OCI-LY3 (cell line): ENCODE data around the gene PARVA.

ENCODE experiments used
- H2AFZ ChIP-seq: fragments of 200-600, 300-600 bp; shearing (Covaris generic); 2 replicates; pipeline ENCODE4 v1.6.0; 2014; ENCODE audit warnings: antibody characterized with exemption, low read depth, low read length
- H3K27ac ChIP-seq: fragments of 200-600, 300-600 bp; sonication (generic); 2 replicates; pipeline ENCODE4 v1.5.1; 2014; ENCODE audit warnings: mild to moderate bottlenecking, low read length, moderate library complexity, mixed read lengths
- H3K27me3 ChIP-seq: fragments of 200-600, 300-600 bp; sonication (generic); 2 replicates; pipeline ENCODE4 v1.6.1; 2014; ENCODE audit warnings: low read depth, low read length, mixed read lengths
- H3K36me3 ChIP-seq: fragments of 200-600, 300-600 bp; sonication (generic); replicated peaks from 2 replicates; pipeline ENCODE3; 2014; ENCODE audit warnings: low read depth, low read length, mixed read lengths
- H3K4me1 ChIP-seq: fragments of 300-600, 200-600 bp; sonication (generic); 2 replicates; pipeline ENCODE4 v1.6.1; 2014; ENCODE audit warnings: low read length, mixed read lengths
- H3K4me2 ChIP-seq: fragments of 200-600, 300-600 bp; sonication (generic); 2 replicates; pipeline ENCODE4 v1.6.1; 2014; ENCODE audit warnings: low read length, mixed read lengths
- H3K4me3 ChIP-seq: fragments of 300-600, 200-600 bp; sonication (generic); 2 replicates; pipeline ENCODE4 v1.5.1; 2014; ENCODE audit warnings: antibody characterized with exemption, mild to moderate bottlenecking, low read length, moderate library complexity
- H3K79me2 ChIP-seq: fragments of 300-600, 200-600 bp; shearing (Covaris generic); 2 replicates; pipeline ENCODE4 v1.6.1; 2014; ENCODE audit warnings: mild to moderate bottlenecking, low read length, mixed read lengths
- H3K9ac ChIP-seq: fragments of 300-600, 200-600 bp; shearing (Covaris generic); 2 replicates; pipeline ENCODE4 v1.6.0; 2014; ENCODE audit warnings: mild to moderate bottlenecking, low read length, moderate library complexity
- H3K9me3 ChIP-seq: fragments of 200-600, 300-600 bp; shearing (Covaris generic); 2 replicates; pipeline ENCODE4 v1.6.1; 2014; ENCODE audit warnings: low read length, mixed read lengths; ENCODE audit not compliant: insufficient read depth
- H4K20me1 ChIP-seq: fragments of 200-600, 300-600 bp; sonication (generic); 2 replicates; pipeline ENCODE4 v1.6.1; 2016; ENCODE audit warnings: low read length, mixed read lengths; ENCODE audit not compliant: insufficient read depth
- EZH2phosphoT487 ChIP-seq: fragments of 200-600 bp; shearing (Covaris generic); IDR thresholded peaks from 2 replicates; pipeline ENCODE4 v1.6.1; 2018; ENCODE audit warnings: antibody characterized with exemption, mixed run types, low read depth
- TF ChIP-seq, protein P1 (sequence below): fragments of 200-600, 300-600 bp; sonication (generic); IDR thresholded peaks from 2 replicates; pipeline ENCODE4 v1.5.1; 2014; ENCODE audit warnings: antibody characterized with exemption, low read length, low read depth

PARVA gene

DNA sequence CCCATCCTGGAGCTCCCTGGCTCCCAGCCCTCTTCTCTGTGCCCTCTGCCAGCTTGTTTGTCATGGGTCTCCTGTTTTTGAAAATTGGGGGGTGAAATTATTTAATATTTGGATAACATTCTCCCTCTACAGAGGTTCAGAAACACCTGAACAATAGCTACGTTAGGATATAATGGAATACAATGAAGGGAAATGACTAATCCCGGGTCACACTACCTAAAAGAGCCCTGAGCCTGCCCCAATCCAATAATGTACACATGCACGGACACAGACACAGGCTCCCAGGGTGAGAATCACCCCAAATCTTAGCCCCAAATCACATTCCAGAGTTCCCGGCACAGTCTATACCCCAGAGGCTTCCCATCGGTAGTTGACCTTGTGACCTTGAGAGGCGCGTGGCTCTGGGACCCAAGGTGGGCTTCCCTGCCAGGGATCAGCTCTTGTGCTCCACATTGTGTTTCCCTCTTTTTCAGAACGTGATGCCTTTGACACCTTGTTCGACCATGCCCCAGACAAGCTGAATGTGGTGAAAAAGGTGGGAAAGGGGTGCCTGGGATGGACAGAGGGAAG lies 135.5 kb downstream of the PARVA start:
- Histone ChIP-seq H3K27me3 (peaks cover 6% of the 10 kb centered on the region; the same call in 1 of the 2 replicates), H3K27ac (no peak overlapping the region), H3K4me2 (no peak overlapping the region), H4K20me1 (no peaks in the 10 kb centered on the region), H3K9ac (no peak overlapping the region), H3K36me3 (no peaks in the 10 kb centered on the region), H3K4me3 (no peak overlapping the region), H2AFZ (no peak overlapping the region), H3K9me3 (no peaks in the 10 kb centered on the region), H3K79me2 (no peaks in the 10 kb centered on the region), H3K4me1 (no peaks in the 10 kb centered on the region)
- TF ChIP-seq, protein P1, sequence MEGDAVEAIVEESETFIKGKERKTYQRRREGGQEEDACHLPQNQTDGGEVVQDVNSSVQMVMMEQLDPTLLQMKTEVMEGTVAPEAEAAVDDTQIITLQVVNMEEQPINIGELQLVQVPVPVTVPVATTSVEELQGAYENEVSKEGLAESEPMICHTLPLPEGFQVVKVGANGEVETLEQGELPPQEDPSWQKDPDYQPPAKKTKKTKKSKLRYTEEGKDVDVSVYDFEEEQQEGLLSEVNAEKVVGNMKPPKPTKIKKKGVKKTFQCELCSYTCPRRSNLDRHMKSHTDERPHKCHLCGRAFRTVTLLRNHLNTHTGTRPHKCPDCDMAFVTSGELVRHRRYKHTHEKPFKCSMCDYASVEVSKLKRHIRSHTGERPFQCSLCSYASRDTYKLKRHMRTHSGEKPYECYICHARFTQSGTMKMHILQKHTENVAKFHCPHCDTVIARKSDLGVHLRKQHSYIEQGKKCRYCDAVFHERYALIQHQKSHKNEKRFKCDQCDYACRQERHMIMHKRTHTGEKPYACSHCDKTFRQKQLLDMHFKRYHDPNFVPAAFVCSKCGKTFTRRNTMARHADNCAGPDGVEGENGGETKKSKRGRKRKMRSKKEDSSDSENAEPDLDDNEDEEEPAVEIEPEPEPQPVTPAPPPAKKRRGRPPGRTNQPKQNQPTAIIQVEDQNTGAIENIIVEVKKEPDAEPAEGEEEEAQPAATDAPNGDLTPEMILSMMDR, result no peak
- no peak for TF ChIP-seq EZH2phosphoT487

DNA sequence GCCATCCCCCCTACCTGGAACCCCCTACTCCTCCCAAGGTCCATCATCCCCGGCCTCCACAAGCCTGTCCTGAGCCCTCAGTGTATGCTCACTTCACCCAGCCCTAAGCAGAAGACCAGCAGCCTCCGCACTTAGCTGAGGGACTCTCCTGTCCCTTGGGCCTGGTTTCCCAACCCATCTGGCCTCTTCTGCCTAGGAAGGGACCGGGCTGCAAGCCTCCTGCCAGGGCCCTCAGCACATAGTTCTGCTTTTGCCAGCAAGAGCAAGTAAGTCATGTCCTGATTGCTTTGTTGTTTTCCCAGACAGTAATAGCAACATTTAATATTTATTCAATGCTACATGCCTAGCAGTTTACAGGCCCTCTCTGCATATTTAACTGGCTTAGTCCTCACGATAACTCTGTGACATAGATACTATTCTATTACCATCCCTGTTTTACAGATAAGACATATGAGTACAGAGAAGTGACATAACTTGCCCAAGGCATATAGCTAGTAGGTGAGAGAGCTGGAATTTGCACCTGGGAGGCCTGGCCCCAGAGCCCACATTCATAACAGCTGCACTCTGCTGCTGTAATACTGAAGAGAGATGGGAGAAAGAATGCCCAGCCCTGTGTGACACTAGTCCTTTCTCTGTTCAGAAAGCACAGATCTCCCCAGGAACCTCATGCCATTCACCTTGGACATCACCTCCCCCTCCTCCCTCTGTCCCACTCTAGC lies 139.2 kb downstream of the PARVA start:
- no peaks in the 10 kb centered on the region for H4K20me1 ChIP-seq
- no peak for TF ChIP-seq EZH2phosphoT487
- TF ChIP-seq, protein P1, result no peak
- H3K4me3 ChIP-seq, result no peak overlapping the region
- no peaks in the 10 kb centered on the region for H3K79me2 ChIP-seq
- peaks cover 18% of the 10 kb centered on the region; the same call in 1 of the 2 replicates for H3K27me3 ChIP-seq
- H3K9me3 ChIP-seq, result no peaks in the 10 kb centered on the region
- H3K27ac ChIP-seq, result no peak overlapping the region
- no peak overlapping the region for H2AFZ ChIP-seq
- H3K4me1 ChIP-seq, result no peaks in the 10 kb centered on the region
- H3K36me3 ChIP-seq, result no peaks in the 10 kb centered on the region
- H3K9ac ChIP-seq, result no peak overlapping the region
- no peak overlapping the region for H3K4me2 ChIP-seq

DNA sequence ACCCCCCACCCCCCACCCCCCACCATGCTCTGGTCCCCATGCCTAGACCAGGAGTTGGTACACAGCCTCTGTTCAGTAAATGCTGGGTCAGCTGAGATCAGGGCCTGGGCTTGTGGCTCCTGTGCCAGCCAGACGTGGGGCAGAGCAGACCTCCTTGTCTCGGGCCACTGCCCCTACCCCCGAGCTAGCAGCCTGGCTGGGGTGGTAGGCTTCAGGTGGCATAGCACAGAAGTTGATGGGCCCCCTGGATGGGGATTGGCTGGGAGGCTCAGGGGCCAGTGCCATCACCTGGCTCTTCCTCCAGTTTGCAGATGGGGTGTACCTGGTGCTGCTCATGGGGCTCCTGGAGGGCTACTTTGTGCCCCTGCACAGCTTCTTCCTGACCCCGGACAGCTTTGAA lies 139.9 kb downstream of the PARVA start:
- no peaks in the 10 kb centered on the region for H3K4me1 ChIP-seq
- no peak overlapping the region for H3K9ac ChIP-seq
- TF ChIP-seq, protein P1, result no peak
- no peak for TF ChIP-seq EZH2phosphoT487
- H2AFZ ChIP-seq, result no peak overlapping the region
- no peak overlapping the region for H3K4me3 ChIP-seq
- H3K36me3 ChIP-seq, result no peaks in the 10 kb centered on the region
- peaks cover 18% of the 10 kb centered on the region; the same call in 1 of the 2 replicates for H3K27me3 ChIP-seq
- H3K9me3 ChIP-seq, result no peaks in the 10 kb centered on the region
- no peaks in the 10 kb centered on the region for H4K20me1 ChIP-seq
- no peak overlapping the region for H3K4me2 ChIP-seq
- no peaks in the 10 kb centered on the region for H3K79me2 ChIP-seq
- H3K27ac ChIP-seq, result no peak overlapping the region

DNA sequence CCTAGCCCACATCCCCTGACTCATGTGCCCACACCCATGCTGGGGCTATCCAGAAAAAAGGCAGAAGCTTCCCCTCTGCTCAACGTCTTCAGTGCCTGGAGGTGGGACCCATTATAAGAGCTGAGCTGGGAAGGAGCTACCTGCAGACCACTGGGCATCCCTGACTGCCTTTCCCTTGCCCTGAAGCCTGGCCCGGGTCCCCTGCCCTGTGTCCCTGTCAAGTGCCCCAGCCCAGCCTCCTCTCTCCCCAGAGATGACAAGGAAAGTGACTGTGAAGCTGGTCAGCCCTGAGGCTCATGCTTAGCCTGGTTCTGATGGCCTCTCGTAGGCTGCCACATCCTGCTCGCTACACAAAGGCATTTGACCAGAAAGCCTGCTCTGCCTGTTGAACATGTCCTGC lies 140.4 kb downstream of the PARVA start:
- no peak overlapping the region for H2AFZ ChIP-seq
- H3K4me2 ChIP-seq, result no peak overlapping the region
- no peaks in the 10 kb centered on the region for H3K79me2 ChIP-seq
- no peaks in the 10 kb centered on the region for H3K9me3 ChIP-seq
- no peaks in the 10 kb centered on the region for H3K36me3 ChIP-seq
- H3K27me3 ChIP-seq, result peaks cover 18% of the 10 kb centered on the region; the same call in 1 of the 2 replicates
- TF ChIP-seq, protein P1, result no peak
- TF ChIP-seq EZH2phosphoT487, result no peak
- no peak overlapping the region for H3K9ac ChIP-seq
- no peak overlapping the region for H3K4me3 ChIP-seq
- no peaks in the 10 kb centered on the region for H4K20me1 ChIP-seq
- no peak overlapping the region for H3K27ac ChIP-seq
- no peaks in the 10 kb centered on the region for H3K4me1 ChIP-seq
